NCI-H69 (cell line): ENCODE data around the gene NUDT21.

Experiments used
- DNase-seq: peaks from one replicate; lab custom pipeline; 2025; lab: John Stamatoyannopoulos, UW

NUDT21 gene

DNA sequence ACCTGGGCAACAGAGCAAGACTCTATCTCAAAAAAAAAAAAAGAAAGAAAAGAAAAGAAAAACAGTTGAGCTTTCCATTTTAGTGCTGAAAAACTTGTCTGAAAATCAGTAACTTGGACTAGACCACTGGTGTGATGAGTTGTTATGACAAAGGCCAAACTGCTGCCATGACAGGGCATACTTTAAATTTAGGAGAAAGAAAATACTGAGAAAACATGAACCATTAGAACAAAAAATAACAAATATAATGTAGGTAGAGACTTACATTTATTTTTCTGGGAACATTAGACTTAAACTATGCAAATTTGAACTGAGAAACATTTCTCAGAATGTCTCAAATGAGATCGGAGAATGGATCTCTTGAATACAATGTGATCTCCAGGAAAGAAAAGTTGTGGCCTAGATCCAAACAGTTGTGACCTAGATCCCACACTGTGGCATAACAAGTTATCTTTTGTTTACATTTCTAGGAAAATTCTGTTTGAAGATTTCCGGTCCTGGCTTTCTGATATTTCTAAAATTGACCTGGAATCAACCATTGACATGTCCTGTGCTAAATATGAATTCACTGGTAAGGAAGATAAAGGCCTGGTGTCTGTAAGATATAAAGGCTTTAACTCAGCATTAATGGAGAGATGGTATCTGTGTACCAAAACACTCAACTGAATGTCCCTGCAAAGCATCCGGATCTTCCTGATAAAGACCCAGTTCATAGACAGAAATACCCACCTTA lies 11.1 kb upstream of the NUDT21 start:
- DNase-seq: no peak

DNA sequence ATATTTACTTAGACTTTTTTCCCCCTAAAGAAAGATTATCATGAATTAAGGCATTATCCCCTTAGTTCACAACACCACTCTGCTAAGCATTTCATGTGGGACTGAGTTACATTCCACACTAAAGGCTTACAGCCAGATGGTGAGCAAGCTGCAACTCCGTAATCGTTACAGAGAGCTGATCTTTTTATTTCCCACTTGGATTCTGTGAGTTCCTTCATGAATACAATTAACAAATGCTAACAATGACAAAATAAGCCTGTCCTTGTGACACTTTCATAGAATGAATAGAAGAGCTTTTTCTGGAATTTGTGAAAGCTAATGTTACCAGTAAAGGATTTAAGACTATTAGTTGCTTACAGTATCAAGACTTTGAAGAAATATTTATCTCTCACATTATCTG lies 9.0 kb upstream of the NUDT21 start:
- DNase-seq: no peak

DNA sequence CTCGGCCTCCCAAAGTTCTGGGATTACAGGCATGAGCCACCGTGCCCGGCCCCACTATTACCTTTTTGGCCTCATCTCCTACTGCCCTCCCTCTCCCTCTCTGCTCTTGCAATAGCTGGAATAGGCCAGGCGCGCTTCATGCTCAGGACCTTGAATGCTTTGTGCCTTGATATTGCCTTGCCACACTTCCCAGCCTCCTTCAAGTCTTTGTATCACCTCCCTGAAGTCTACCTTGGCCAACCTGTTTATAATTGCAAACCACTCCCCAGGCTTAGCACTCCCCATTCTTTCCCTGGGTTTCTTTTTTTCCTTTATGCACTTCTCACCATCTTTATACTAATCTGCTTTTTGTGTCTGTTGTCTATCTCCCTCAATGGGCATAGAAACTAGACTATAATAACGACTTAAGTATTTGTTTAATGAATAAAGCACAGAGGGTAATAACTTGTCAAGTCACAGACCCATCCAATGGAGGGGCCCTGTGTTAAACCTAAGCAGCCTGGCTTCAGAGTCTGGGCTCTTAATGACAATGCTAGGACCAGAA lies 6.9 kb upstream of the NUDT21 start:
- DNase-seq: no peak

DNA sequence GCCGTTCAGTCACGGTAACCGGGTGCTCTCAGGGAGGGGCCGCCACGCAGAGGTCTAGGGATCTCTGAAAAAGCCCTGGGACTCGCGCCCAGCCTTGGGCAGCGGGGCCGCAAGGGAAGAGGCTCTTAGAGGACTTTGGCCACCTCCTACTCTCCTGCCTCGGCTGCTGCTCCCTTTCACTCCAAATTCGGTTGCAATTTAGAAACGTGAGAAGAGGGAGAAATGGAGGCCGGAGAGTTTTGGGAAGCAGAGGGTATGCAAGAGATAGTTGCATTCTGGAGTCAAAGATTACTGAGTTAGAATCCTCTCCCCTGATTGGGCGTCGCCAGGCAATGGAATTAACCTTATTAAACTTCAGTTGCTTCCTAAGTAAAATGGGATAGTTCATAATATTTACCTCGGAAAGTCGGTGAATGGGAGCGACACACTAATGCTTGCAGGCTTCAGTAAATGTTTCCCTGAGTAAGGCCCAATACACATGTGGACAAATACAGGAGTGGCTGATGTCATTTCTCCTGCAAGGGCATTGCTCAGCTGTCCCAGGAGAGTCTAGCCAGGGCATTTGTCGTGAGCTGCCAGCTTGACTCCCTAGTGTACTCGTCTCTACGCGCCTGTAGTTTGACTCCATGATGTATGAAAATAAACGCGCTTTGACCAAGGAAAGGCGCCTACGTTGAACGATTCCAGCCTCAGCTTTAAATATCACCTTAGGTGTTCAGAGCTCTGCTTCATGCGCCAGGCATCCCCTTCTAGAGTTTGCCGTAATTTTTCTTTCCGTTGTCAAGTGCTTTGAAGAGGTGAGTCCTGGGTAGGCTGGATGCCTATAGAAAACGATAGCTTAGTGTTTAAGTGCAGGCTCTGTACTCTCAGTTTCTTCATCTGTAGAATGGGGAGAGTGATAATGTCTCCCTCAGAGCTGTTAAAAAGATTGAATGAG lies 889 bp upstream of the NUDT21 start:
- DNase-seq: peak; percentile 70

DNA sequence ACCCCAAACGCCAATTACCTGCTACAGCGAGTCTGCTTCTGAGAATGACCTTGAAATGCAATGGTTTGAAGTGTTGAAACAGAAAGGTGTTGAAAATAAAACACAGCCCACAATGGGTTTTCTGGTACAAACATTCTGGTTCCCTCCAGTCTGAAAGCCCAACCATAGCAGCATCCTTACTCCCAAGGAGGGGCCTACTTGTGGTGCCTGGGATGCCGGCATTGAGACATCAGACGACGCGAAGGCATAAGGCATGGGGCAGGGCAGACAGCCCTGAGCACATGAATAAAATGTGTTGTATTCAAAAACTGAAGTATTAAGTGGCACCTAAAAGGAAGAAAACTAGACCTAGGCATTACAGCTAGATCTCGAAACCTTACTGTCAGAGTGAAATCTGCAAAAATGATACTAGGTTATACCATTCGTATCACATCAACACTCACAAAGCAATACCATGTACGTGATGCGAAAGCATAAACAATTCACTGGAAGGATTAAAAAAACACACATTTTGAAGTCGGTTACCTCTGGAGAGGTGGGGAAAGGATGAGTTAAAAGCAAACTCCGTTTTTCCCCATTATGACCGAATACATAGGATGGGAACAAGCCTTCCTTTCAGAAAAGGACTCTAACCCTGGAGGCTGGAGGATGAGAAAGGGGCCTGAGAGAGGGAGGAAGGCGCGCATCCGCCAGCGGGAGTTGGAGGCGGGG lies 702 bp downstream of the NUDT21 start:
- peak; percentile 10 for DNase-seq

DNA sequence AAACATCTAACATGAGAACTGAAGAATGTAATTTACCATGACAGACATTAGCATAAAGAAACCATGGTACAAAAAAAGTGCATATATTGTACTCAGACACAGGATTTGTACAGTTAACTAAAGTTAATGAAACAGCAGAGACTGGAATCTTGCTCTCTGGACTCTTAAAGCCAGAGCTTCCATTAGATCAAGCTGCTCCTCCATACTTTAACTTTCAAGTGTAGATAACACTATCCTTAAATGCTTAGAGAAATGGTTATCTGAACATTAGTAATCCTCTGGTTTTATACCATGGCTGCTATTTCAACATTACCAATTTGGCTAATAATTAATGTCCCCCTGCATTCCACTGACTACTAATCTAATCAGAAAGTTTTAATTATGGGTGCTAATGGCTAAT lies 3.1 kb downstream of the NUDT21 start:
- DNase-seq: no peak

DNA sequence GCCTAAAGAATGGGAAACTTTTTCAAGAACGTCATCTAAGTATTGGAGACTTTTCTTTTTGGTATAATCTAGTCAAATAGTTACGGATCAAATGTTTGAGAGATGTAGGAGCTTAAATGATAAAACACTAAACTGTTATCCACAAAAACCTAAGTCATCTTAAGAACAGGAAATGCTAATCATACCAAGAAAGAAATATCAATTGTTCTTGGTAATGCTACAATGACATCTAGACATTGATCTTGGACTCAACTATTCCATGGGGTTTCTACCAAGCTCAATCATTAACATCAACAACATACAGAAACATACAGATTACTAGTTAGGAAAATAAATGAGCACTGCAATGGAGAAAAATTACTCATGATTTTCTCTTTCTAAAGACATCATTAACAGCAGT lies 3.8 kb downstream of the NUDT21 start:
- DNase-seq: no peak

DNA sequence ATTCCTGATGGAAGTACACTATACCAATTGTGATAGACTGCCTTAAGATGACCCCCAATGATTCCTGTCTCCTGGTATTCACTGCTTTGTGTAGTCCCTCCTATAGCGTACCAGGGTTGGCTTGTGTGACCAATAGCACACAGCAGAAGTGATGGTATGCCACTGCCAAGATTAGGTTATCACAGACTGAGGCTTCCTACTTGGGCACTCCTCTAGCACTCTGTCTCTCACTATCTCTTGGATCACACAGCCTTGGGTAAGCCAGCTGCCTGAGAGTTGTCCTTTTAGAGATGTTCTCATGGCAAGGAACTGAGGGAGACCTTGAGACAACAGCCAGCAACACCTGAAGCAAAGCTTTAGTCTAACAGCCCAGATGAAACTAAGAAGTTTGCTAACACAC lies 13.1 kb downstream of the NUDT21 start:
- no peak for DNase-seq

DNA sequence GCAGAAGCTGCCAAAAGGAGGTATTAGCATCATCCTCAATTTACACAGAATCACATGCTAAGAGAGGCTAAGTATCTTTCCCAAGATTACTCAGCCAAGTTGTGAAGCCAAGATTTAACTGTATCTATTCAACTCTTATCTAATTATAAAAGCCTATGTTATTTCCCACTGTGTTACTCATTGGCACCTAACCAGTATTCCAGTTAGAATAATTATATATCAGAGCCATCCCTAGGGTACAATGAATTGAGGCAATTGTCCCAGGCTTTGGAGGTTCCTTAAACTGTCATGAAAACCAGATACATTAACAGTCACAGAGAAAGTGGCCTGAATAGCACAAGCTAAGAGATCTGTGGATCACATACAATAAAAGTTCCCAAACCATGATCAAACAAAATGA lies 14.9 kb downstream of the NUDT21 start:
- DNase-seq: peak; percentile 25

DNA sequence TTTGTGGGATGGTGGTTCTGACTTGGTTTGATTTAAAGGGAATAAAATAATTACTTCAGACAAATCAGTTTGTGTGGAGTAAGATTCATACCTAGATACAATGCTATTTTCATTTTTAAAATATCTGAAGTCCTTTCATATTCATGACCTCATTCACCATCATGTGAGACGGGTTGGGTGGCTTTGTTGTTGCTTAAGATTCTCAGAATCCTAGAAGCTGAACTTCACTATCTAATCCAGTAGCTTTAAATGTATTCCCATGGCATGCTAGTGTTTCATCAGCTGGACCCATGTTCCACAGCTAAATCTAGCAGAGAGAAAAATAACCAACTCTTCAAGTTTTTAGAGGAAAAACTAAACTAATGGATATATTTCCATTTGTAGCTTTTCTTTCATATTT lies 23.0 kb downstream of the NUDT21 start:
- DNase-seq: no peak

DNA sequence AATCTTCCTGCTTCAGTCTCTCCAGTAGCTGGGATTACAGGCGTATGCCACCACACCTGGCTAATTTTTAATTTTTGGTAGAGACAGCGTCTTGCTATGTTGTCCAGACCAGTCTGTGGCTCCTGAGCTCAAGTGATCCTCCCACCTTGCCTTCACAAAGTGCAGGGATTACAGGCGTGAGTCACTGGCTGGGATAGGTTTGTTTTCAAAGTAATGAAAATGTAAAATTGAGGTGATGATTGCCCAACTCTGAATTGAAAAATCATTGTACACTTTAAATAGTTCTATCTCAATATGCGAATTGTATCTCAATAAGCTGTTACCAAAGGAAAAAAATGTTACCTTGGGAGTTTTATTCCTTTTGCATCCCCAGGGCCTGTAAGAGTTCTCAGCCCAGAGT lies 24.5 kb downstream of the NUDT21 start:
- DNase-seq: no peak

DNA sequence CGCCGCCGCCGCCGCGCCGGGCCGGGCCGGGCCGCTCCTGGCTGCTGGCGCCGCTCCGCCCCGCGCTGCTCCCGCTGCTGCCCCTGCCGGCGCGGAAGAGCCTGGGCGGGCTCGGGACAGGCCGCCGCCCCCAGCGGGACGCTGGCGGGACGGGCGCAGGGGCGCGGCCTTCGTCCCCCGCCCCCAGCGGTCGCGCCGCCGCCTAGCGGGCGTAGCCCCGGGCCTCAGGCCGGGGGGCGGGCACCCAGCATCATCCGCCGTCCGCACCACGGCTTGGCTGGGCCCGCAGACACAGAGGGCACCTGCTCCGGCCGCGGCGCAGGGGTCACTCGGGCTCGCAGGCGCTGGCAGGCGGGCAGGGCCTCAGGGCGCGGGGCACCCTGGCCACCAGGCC lies 25.7 kb downstream of the NUDT21 start, which contains the start of gene AMFR:
TSS of gene AMFR (minus strand) at position 107 of the 394 bp plus-strand sequence. CDS start 218 bp downstream, outside the sequence.
- peak; percentile 73 for DNase-seq

DNA sequence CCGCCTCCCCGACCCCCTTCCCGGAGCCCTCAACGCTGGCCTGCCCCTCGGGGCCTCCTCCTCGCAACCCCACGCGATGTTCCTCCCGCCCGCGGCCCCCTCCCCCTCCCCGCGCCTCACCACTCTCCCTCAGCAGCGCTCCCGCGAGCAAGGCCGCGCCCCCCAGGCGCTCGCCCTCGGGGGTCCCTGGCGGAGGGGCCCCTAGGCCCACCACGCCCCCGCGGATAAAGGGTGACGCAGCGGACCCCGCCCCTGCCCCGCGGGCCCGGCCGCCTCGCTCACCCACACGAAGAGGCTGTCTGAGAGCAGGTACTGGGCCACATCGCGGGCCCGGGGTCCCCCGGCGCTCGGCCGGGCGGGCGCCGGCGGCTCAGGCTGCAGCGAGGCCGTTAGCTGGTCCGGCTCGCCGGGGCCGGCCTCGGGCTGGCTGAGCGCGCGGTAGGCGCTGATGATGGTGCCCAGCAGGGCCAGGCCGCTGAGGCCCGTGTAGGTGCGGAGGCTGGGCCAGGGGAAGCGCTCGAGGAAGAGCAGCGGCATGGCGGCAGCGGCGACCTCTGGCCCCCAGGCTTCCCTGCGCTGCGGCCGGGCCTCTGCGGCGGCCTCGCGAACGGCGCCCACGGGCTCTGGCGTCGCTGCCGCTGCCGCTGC lies 26.2 kb downstream of the NUDT21 start:
- DNase-seq: peak; percentile 52

DNA sequence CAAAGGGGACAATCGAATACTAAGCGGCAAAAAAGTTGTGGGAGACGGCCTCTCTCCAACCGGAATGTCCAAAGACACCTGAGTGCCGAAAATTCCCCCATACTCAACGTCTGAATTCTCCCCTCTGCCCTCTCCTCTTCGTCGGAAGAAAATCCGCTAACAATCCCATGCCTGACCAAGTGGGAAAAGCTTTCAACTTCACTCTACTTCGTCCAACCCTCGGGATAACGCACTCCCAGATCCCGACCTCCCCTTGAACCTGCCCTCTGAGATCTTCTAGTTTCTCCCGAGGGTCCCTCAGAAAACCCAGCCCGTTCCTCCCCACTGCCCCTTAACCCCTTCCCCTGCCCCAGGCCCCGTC lies 26.7 kb downstream of the NUDT21 start:
- peak; percentile 12 for DNase-seq

DNA sequence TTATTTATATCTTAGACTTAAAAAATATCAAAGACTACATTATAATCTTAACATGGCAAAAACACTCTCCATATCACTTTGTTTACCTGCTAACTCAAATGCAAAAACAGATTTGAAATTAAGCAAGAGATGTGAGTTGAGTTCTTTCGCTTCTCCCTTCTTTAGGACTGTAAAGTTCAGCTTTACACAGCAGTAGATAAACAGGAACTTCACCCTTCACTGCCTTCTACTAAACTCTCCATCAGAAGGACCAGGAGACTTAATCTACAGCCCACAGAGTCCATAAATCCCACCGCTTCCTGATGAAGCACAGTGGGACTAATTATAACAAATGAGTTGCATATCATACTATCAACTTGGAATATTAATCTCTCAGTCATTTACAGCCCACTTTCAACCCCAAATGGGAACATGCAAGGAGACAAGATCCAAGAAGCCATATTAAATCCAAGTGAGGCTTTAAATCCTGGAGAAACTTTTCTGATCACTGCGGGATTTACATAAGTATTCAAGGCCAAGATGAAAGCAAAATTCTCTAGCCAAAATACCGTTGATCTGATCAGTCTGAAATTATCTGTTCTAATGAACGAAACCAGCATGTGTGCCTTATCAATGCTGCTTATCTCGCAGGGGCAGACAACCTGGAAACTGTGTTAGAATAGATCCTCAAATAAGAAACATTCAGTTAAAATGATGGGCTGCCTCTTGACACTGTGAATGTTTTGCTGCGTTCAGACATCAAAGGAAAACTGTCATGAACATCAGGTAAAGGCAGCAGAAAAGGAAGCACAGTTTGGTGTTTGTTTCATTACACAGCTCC lies 27.3 kb downstream of the NUDT21 start:
- DNase-seq: no peak

DNA sequence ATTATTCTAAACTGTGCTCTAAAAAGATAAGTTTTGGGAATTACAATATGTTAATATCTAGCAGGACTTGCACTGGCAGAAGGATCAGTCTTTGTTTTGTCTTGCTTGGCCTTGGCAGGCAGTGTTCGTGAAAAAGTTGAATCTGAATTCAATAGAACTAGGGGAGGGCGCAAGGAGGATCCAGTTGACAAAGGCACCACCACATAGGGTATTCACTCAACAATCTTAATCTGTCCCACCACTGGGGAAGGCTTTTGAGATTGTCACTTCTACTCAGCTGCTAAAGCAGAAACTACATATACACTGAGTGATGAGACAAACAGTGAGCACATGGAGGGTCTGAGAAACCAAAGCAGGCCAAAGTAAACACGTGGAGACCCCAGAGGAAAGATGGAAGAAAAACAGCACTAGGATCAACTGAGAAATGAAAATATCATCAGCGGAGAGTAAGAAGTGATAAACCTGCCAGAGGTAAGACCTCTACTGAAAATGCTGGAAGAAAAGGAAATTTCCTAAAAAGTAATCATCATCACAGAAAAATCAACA lies 28.2 kb downstream of the NUDT21 start:
- no peak for DNase-seq

DNA sequence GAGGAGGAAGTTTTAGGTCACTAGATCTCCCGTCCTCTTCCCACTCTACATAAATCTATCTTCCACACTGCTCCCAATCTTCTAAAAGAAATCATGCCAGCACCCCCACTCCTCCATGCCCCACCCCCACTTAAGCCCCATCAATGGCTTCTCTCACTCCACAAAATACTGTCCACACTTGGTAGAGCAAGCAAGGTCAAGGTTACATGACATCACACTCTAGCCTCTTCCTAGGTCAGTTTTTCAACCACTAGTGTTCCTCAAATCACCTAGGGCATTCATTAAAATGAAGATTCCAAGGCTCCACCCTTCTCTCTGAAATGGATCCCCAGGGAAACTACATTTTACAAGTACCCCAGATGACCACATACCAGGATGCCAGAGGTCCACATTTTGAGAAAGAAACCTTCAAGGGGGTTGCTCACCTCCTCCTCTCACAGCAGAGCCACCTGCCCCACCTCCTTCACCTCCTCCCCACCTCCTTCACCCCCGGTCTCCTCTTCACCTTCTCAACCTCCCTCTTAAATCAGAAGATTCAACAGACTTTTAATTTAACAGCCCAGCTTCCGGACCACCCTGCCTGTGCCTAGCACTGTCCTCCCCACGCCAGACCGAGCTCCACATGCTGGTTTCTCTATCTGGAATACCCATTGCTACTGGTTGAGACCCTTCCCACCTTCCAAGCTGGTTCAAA lies 29.0 kb downstream of the NUDT21 start:
- DNase-seq: no peak

DNA sequence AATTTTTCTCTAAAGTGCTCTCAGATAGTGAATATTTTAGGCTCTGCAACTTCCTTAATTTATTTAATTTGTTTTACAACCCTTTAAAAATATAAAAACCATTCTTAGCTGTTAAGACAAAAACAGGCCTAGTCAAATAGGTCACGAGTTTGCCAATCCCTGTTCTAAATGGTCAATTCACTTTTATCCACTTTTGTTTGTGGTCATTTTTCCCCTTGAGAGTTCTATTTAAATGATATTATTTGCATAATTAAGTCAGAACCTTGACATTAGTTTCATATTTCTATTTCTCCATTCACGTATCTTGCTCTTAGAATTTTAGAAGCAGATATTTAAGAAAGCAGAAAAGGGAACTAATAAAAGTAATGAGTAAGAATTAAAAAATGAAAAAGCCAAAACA lies 29.8 kb downstream of the NUDT21 start:
- no peak for DNase-seq

DNA sequence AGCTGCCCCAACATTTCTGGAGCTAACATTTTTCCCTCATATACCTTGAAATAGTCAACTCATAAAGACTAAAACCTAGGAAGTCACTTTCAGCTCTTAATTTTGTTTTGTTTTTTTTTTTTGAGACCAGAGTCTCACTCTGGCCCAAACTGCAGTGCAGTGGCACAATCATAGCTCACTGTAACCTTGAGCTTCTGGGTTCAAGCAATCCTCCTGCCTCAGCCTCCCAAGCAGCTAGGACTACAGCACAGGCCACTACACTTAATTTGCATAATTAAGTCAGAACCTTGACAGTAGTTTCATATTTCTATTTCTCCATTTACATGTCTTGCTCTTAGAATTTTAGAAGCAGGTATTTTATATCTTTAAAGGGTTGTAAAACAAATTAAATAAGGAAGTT lies 30.5 kb downstream of the NUDT21 start:
- no peak for DNase-seq
